ENCODE results near the gene PYM1. TPM values are rescaled to one million over a fixed set of nuclear protein-coding genes. Genes with fewer than 3 reads are reported as not detected.

PYM1 gene
- total RNA-seq, result 10 to 100 TPM; 18.5 to 21.2 (median 19.1) TPM
- total RNA-seq (2013), result 29.0 TPM

GRCh38 chr12:55927588-55928502, at the start of gene PYM1:
Gene PYM1 (minus strand): TSS chr12:55927894. CDS start chr12:55927761, 133 bp downstream.
- no peaks in the 10 kb centered on the region for H3K27me3 Mint-ChIP-seq (ENCODE audit: low read depth in 2 of 2)
- H3K27ac Mint-ChIP-seq, result peak within 1 kb of the TSS; percentile 97 to 98
- H3K4me1 ChIP-seq (ENCODE audit: control insufficient read depth, insufficient read depth, low read length), result peaks cover 54% of the 10 kb centered on the region
- H3K27me3 ChIP-seq (ENCODE audit: control insufficient read depth, insufficient read depth, low read length), result no peaks in the 10 kb centered on the region
- 4% methylated on average over 49 of the region's 49 CpGs for WGBS (ENCODE audit: insufficient coverage)
- intact Hi-C loops (cut with micrococcal nuclease), result loop anchor here (1.0 to 5.0 kb wide), 6 partner anchors 12 to 186 kb away; partner anchors contain the start of genes DNAJC14, GDF11, RPS26 and SARNP
- H3K4me3 ChIP-seq (ENCODE audit: low read length), result peak within 1 kb of the TSS; percentile 95
- H3K4me1 Mint-ChIP-seq, result peaks cover 55 to 75% of the 10 kb centered on the region in 2 donors
- H3K36me3 Mint-ChIP-seq, result no peaks in the 10 kb centered on the region
- H3K4me3 Mint-ChIP-seq, result peak within 1 kb of the TSS; percentile 99
- no peaks in the 10 kb centered on the region for H3K9me3 ChIP-seq (ENCODE audit: control insufficient read depth, insufficient read depth, low read length)
- H3K9me3 Mint-ChIP-seq, result no peaks in the 10 kb centered on the region
- no peak for TF ChIP-seq CTCF (IDR thresholded peaks at IDR 0.05)
- ATAC-seq, result peak; percentile 53 to 62 (median 59)
- DNase-seq, result peak; percentile 53 to 81
- H3K36me3 ChIP-seq (ENCODE audit: control insufficient read depth, insufficient read depth, low read length), result no peaks in the 10 kb centered on the region
- peak within 1 kb of the TSS; percentile 86 for H3K27ac ChIP-seq (ENCODE audit: low read length)

GRCh38 chr12:55974308-55974730, 46.6 kb upstream of the PYM1 start:
- Mint-ChIP-seq H3K27ac (no peak overlapping the region), H3K36me3 (no peaks in the 10 kb centered on the region), H3K4me3 (no peak overlapping the region), H3K27me3 (ENCODE audit: low read depth in 2 of 2) (no peaks in the 10 kb centered on the region), H3K9me3 (no peaks in the 10 kb centered on the region), H3K4me1 (peaks cover 21 to 29% of the 10 kb centered on the region in 2 donors)
- ATAC-seq (peak; percentile 6 to 25 (median 6)), DNase-seq (peak in 1 of 2 donors; percentile 55)
- under 1% methylated on average over 15 of the region's 15 CpGs for WGBS (ENCODE audit: insufficient coverage)
- H3K36me3 ChIP-seq (ENCODE audit: control insufficient read depth, insufficient read depth, low read length), result peaks cover 5% of the 10 kb centered on the region
- H3K27ac ChIP-seq (ENCODE audit: low read length), result peak overlapping the region; percentile 84
- H3K4me3 ChIP-seq (ENCODE audit: low read length), result peak overlapping the region; percentile 83
- no peaks in the 10 kb centered on the region for H3K27me3 ChIP-seq (ENCODE audit: control insufficient read depth, insufficient read depth, low read length)
- H3K4me1 ChIP-seq (ENCODE audit: control insufficient read depth, insufficient read depth, low read length), result peaks cover 14% of the 10 kb centered on the region
- intact Hi-C loops (cut with micrococcal nuclease), result loop anchor here (5.0 kb wide), 1 partner anchor 248 kb away; the partner anchor contains the start of genes NABP2 and RNF41
- H3K9me3 ChIP-seq (ENCODE audit: control insufficient read depth, insufficient read depth, low read length), result no peaks in the 10 kb centered on the region
- no peak for TF ChIP-seq CTCF (IDR thresholded peaks at IDR 0.05)

- H3K4me3 ChIP-seq (ENCODE audit: low read length), result peak within 1 kb of the TSS; percentile 83
- Mint-ChIP-seq H3K27me3 (ENCODE audit: low read depth in 2 of 2) (no peaks in the 10 kb centered on the region), H3K36me3 (no peaks in the 10 kb centered on the region), H3K9me3 (no peaks in the 10 kb centered on the region), H3K4me1 (peaks cover 18 to 24% of the 10 kb centered on the region in 2 donors), H3K27ac (no peak within 1 kb of the TSS), H3K4me3 (no peak within 1 kb of the TSS)
- 0% methylated on average over 39 of the region's 39 CpGs for WGBS (ENCODE audit: insufficient coverage)
- DNase-seq (peak; percentile 93 to 99), ATAC-seq (peak; percentile 85 to 95 (median 85))
- no peaks in the 10 kb centered on the region for H3K9me3 ChIP-seq (ENCODE audit: control insufficient read depth, insufficient read depth, low read length)
- intact Hi-C loops (cut with micrococcal nuclease), result loop anchor here (1.0 to 5.0 kb wide), 6 partner anchors 47 to 249 kb away; partner anchors contain the start of genes NABP2, ORMDL2, PA2G4 and PYM1
- no peaks in the 10 kb centered on the region for H3K27me3 ChIP-seq (ENCODE audit: control insufficient read depth, insufficient read depth, low read length)
- H3K36me3 ChIP-seq (ENCODE audit: control insufficient read depth, insufficient read depth, low read length), result peaks cover 2% of the 10 kb centered on the region
- peaks cover 14% of the 10 kb centered on the region for H3K4me1 ChIP-seq (ENCODE audit: control insufficient read depth, insufficient read depth, low read length)
- H3K27ac ChIP-seq (ENCODE audit: low read length), result peak within 1 kb of the TSS; percentile 84
- no peak for TF ChIP-seq CTCF (IDR thresholded peaks at IDR 0.05)
Measured at GRCh38 chr12:55973599-55974307, 46.1 kb upstream of the PYM1 start, which contains the start of gene RAB5B. Gene RAB5B (plus strand): TSS chr12:55974078. CDS start chr12:55986961, 12,883 bp downstream.
